H1 (cell line): Measurements from ENCODE around the gene ATP2C1. TPM values are rescaled to one million over a fixed set of nuclear protein-coding genes. Genes with fewer than 3 reads are reported as not detected.

Experiments used
- CHD7 ChIP-seq: fragments of 300-600 bp; sonication (generic); IDR thresholded peaks from 2 replicates; pipeline ENCODE4 v1.7.1; 2012; ENCODE audit warnings: low read length, moderate library complexity, mild to moderate bottlenecking, inconsistent platforms; ENCODE audit not compliant: insufficient replicate concordance
- polyA plus RNA-seq, 7 experiments: library from polyadenylated mRNA; depleted of rRNA in 3 of 7; stranded (reverse) in 5 of 7; unstranded in 2 of 7; fragments of >200 nt in 5 of 7; fragments of 200-250 nt in 2 of 7; gene quantifications; 1 replicate in 5 of 7; 2 replicates in 1 of 7; 4 replicates in 1 of 7; pipeline versions ENCODE4 v1.2.1 to v1.2.3, GENCODE V29; 2011 to 2013; ENCODE audit warnings: missing spikeins in 2 of 7, mixed read lengths in 2 of 7
- total RNA-seq: library from RNA; stranded (reverse); fragmentation: NEBNext Ultra II Directional; extraction: Animal tissue kit (Norgen Biotek cat#: 25700); gene quantifications from 2 replicates; pipeline ENCODE4 v1.2.1, GENCODE V29; 2021

Gene ATP2C1
- total and polyA plus RNA-seq, 2 of the 8 experiments (the other 6 are each of a cell fraction or from before 2014, with no cell fraction given): 50.7 to 68.5 TPM

GRCh38 chr3:130894130-130894985 is 474 bp downstream of the ATP2C1 start (continued):
- TF ChIP-seq CHD7: no peak
